ENCODE results near the gene KCTD19.

DNA sequence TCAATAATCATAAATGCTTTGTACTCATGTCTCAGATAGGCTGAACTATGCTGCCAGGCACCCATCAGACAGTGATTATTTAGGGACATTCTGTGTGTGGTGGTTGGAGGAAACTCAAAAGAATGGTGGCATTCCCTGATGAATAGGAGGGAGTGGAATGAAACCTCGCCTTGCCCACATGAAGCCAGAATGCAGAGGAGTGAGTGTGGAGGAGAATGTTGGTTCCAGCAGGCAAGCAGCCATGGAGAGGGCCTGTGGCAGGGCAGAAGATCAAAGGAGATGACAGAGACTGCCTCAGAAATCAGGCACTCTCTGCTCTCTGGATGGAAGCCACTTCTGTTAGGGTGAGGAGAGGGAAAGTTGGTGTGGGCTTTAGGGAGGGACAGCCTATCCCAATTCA is 22.5 kb downstream of the KCTD19 start:
- TF ChIP-seq, protein P1, sequence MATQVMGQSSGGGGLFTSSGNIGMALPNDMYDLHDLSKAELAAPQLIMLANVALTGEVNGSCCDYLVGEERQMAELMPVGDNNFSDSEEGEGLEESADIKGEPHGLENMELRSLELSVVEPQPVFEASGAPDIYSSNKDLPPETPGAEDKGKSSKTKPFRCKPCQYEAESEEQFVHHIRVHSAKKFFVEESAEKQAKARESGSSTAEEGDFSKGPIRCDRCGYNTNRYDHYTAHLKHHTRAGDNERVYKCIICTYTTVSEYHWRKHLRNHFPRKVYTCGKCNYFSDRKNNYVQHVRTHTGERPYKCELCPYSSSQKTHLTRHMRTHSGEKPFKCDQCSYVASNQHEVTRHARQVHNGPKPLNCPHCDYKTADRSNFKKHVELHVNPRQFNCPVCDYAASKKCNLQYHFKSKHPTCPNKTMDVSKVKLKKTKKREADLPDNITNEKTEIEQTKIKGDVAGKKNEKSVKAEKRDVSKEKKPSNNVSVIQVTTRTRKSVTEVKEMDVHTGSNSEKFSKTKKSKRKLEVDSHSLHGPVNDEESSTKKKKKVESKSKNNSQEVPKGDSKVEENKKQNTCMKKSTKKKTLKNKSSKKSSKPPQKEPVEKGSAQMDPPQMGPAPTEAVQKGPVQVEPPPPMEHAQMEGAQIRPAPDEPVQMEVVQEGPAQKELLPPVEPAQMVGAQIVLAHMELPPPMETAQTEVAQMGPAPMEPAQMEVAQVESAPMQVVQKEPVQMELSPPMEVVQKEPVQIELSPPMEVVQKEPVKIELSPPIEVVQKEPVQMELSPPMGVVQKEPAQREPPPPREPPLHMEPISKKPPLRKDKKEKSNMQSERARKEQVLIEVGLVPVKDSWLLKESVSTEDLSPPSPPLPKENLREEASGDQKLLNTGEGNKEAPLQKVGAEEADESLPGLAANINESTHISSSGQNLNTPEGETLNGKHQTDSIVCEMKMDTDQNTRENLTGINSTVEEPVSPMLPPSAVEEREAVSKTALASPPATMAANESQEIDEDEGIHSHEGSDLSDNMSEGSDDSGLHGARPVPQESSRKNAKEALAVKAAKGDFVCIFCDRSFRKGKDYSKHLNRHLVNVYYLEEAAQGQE (IDR thresholded peaks at IDR 0.05; ENCODE audit: low read depth): no peak
- no peak for TF ChIP-seq EP300 (IDR thresholded peaks at IDR 0.05; ENCODE audit: borderline replicate concordance)
- no peak for TF ChIP-seq RAD21 (IDR thresholded peaks at IDR 0.05; ENCODE audit: low read depth)
- TF ChIP-seq CREB1 (IDR thresholded peaks at IDR 0.05; ENCODE audit: low read depth): no peak
- TF ChIP-seq TAF1 (IDR thresholded peaks at IDR 0.05; ENCODE audit: low read depth): no peak
- TF ChIP-seq, protein P2, sequence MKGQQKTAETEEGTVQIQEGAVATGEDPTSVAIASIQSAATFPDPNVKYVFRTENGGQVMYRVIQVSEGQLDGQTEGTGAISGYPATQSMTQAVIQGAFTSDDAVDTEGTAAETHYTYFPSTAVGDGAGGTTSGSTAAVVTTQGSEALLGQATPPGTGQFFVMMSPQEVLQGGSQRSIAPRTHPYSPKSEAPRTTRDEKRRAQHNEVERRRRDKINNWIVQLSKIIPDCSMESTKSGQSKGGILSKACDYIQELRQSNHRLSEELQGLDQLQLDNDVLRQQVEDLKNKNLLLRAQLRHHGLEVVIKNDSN (IDR thresholded peaks at IDR 0.05): no peak
- no peak for TF ChIP-seq CEBPB (IDR thresholded peaks at IDR 0.05)
- no peak for TF ChIP-seq TEAD4 (IDR thresholded peaks at IDR 0.05)
- TF ChIP-seq, protein P3, sequence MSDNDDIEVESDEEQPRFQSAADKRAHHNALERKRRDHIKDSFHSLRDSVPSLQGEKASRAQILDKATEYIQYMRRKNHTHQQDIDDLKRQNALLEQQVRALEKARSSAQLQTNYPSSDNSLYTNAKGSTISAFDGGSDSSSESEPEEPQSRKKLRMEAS (IDR thresholded peaks at IDR 0.05): no peak
- no peak for TF ChIP-seq EGR1 (IDR thresholded peaks at IDR 0.05)
- TF ChIP-seq TCF12 (IDR thresholded peaks at IDR 0.05; ENCODE audit: low read depth): no peak
- no peak for TF ChIP-seq ZBTB7A (IDR thresholded peaks at IDR 0.05; ENCODE audit: low read depth)
- no peak for TF ChIP-seq FOXM1 (IDR thresholded peaks at IDR 0.05; ENCODE audit: borderline replicate concordance, low read depth)

Measured in Ishikawa (cell line).